SK-N-SH treated with all-trans-retinoic acid at 6 μM for 48 hours (cell line): ENCODE results near the gene UBE2S.

ENCODE experiments used
- TOX ChIP-seq: fragments of 250-450 bp; sonication (Bioruptor Pico); IDR thresholded peaks from 2 replicates; pipeline ENCODE4 v1.8.0; 2021; ENCODE audit warnings: mild to moderate bottlenecking, moderate library complexity, borderline replicate concordance
- ZC3H10 ChIP-seq: fragments of 250-450 bp; sonication (Bioruptor Pico); IDR thresholded peaks from 2 replicates; pipeline ENCODE4 v1.5.1; 2021; ENCODE audit warnings: mild to moderate bottlenecking, moderate library complexity
- ZNF565 ChIP-seq: fragments of 450-650 bp; formaldehyde crosslinking; conservative IDR thresholded peaks from 2 replicates; pipeline ENCODE4 v1.5.0; 2020; ENCODE audit warnings: low read depth, mild to moderate bottlenecking, moderate library complexity
- TF ChIP-seq, protein P1 (sequence below): fragments of 250-450 bp; sonication (Bioruptor Pico); IDR thresholded peaks from 2 replicates; pipeline ENCODE4 v1.5.1; 2021; ENCODE audit warnings: mild to moderate bottlenecking, moderate library complexity
- TF ChIP-seq, protein P2 (sequence below): fragments of 250-450 bp; sonication (Bioruptor Pico); IDR thresholded peaks from 2 replicates; pipeline ENCODE4 v1.8.0; 2021; ENCODE audit warnings: low read depth, mild to moderate bottlenecking, moderate library complexity, borderline replicate concordance
- TF ChIP-seq, protein P3 (sequence below): fragments of 250-450 bp; sonication (Bioruptor Pico); IDR thresholded peaks from 2 replicates; pipeline ENCODE4 v1.8.0; 2020; ENCODE audit warnings: mild to moderate bottlenecking, moderate library complexity, borderline replicate concordance

DNA sequence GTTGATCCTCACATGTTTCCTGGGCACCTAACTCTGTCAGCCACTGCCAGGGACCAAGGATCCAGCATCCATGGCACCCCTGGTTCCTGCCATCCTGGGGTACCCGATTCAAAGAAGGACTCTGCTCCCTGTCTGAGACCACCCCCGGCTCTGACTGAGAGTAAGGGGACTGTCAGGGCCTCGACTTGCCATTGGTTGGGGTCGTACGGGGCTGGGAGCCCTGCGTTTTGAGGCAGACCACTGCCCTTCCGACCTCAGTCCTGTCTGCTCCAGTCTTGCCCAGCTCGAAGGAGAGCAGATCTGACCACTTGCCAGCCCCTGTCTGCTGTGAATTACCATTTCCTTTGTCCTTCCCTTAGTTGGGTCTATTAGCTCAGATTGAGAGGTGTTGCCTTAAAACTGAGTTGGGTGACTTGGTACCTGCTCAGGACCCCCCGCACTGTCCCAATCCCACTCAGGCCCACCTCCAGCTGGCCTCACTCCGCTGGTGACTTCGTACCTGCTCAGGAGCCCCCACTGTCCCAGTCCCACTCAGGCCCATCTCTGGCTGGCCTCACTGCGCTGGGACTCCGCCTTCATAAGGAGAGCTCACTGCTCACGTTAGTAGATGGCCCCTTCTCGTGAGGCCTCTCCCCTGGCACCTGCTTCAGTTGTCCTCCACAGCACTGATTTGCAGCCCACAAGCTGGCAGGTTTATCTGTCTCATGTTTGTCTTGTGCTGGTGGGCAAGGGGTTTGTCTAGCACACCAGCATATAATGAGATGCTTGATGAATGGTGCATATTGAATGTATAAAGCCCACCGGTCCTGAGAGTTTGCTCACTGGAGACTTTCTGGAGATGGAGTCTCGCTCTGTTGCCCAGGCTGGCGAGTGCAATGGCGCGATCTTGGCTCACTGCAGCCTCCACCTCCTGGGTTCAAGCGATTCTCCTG is 17.9 kb downstream of the UBE2S start:
- TF ChIP-seq ZNF565 (CRISPR knock-in tag), result no peak
- no peak for TF ChIP-seq ZC3H10 (CRISPR knock-in tag)
- TF ChIP-seq, protein P1, sequence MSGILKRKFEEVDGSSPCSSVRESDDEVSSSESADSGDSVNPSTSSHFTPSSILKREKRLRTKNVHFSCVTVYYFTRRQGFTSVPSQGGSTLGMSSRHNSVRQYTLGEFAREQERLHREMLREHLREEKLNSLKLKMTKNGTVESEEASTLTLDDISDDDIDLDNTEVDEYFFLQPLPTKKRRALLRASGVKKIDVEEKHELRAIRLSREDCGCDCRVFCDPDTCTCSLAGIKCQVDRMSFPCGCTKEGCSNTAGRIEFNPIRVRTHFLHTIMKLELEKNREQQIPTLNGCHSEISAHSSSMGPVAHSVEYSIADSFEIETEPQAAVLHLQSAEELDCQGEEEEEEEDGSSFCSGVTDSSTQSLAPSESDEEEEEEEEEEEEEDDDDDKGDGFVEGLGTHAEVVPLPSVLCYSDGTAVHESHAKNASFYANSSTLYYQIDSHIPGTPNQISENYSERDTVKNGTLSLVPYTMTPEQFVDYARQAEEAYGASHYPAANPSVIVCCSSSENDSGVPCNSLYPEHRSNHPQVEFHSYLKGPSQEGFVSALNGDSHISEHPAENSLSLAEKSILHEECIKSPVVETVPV, result no peak
- TF ChIP-seq, protein P2, sequence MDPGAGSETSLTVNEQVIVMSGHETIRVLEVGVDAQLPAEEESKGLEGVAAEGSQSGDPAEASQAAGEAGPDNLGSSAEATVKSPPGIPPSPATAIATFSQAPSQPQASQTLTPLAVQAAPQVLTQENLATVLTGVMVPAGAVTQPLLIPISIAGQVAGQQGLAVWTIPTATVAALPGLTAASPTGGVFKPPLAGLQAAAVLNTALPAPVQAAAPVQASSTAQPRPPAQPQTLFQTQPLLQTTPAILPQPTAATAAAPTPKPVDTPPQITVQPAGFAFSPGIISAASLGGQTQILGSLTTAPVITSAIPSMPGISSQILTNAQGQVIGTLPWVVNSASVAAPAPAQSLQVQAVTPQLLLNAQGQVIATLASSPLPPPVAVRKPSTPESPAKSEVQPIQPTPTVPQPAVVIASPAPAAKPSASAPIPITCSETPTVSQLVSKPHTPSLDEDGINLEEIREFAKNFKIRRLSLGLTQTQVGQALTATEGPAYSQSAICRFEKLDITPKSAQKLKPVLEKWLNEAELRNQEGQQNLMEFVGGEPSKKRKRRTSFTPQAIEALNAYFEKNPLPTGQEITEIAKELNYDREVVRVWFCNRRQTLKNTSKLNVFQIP (CRISPR knock-in tag), result no peak
- TF ChIP-seq, protein P3, sequence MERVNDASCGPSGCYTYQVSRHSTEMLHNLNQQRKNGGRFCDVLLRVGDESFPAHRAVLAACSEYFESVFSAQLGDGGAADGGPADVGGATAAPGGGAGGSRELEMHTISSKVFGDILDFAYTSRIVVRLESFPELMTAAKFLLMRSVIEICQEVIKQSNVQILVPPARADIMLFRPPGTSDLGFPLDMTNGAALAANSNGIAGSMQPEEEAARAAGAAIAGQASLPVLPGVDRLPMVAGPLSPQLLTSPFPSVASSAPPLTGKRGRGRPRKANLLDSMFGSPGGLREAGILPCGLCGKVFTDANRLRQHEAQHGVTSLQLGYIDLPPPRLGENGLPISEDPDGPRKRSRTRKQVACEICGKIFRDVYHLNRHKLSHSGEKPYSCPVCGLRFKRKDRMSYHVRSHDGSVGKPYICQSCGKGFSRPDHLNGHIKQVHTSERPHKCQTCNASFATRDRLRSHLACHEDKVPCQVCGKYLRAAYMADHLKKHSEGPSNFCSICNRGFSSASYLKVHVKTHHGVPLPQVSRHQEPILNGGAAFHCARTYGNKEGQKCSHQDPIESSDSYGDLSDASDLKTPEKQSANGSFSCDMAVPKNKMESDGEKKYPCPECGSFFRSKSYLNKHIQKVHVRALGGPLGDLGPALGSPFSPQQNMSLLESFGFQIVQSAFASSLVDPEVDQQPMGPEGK (CRISPR knock-in tag), result no peak
- no peak for TF ChIP-seq TOX (CRISPR knock-in tag)
